Chondrocyte (in vitro differentiated cells): ENCODE measurements around the gene LCN2. TPM values are rescaled to one million over a fixed set of nuclear protein-coding genes. Genes with fewer than 3 reads are reported as not detected.
A peak's percentile ranks its signal among the peaks of the same experiment; 100 is the strongest.
"Not testable (repeated sequence)": the region's sequence is repeated elsewhere in the genome, so short reads cannot be mapped to it uniquely, and the experiment has no call there.

Source experiments
- DNase-seq: peaks from one replicate; pipeline ENCODE4 v3.0.0; 2021; ENCODE audit warnings: mixed read lengths, low spot score
- H3K27ac Mint-ChIP-seq: one replicate; pipeline ENCODE4 v1.8.0; 2021; ENCODE audit warnings: mild to moderate bottlenecking, moderate library complexity, mixed read lengths; ENCODE audit not compliant: unreplicated experiment
- H3K27me3 Mint-ChIP-seq: 2 replicates; pipeline ENCODE4 v1.8.0; 2021; ENCODE audit warnings: low read depth, mixed read lengths
- H3K36me3 Mint-ChIP-seq: 2 replicates; pipeline ENCODE4 v1.8.0; 2021; ENCODE audit warnings: low read depth, mixed read lengths
- H3K4me1 Mint-ChIP-seq: 2 replicates; pipeline ENCODE4 v1.8.0; 2021; ENCODE audit warnings: low read depth, mild to moderate bottlenecking, mixed read lengths
- H3K4me3 Mint-ChIP-seq: one replicate; pipeline ENCODE4 v1.8.0; 2021; ENCODE audit warnings: mild to moderate bottlenecking, moderate library complexity, mixed read lengths; ENCODE audit not compliant: unreplicated experiment
- H3K9me3 Mint-ChIP-seq: 2 replicates; pipeline ENCODE4 v1.8.0; 2021; ENCODE audit warnings: low read depth, mixed read lengths
- CTCF ChIP-seq: fragments of 200-600 bp; sonication (generic); IDR thresholded peaks from 2 replicates; pipeline ENCODE4 v1.5.0; 2021; ENCODE audit warnings: antibody characterized with exemption, mild to moderate bottlenecking, moderate library complexity
- total RNA-seq: library from RNA; stranded (reverse); gene quantifications from 3 replicates; pipeline ENCODE4 v1.2.1, GENCODE V29; 2021

Gene LCN2
- total RNA-seq, 1 donor from 2014 or later: not detected

- Mint-ChIP-seq H3K9me3 (no peaks in the 10 kb centered on the region), H3K36me3 (peaks cover 27% of the 10 kb centered on the region), H3K4me3 (no peak overlapping the region), H3K27ac (no peak overlapping the region), H3K4me1 (peaks cover 4% of the 10 kb centered on the region), H3K27me3 (no peaks in the 10 kb centered on the region)
- no peak for TF ChIP-seq CTCF
- peak; percentile 21 for DNase-seq
Measured at GRCh38 chr9:128109050-128109709, 40.1 kb upstream of the LCN2 start.

- not testable (repeated sequence) for H3K27ac Mint-ChIP-seq, H3K9me3 Mint-ChIP-seq, H3K4me3 Mint-ChIP-seq, H3K4me1 Mint-ChIP-seq, H3K27me3 Mint-ChIP-seq
- peak; percentile 38 for DNase-seq
- peaks cover 19% of the 10 kb centered on the region for H3K36me3 Mint-ChIP-seq
Measured at GRCh38 chr9:128111726-128112125, 37.5 kb upstream of the LCN2 start.

GRCh38 chr9:128113526-128114325 lies 35.5 kb upstream of the LCN2 start:
- no peak overlapping the region for H3K27ac Mint-ChIP-seq
- TF ChIP-seq CTCF: no peak
- no peak overlapping the region for H3K4me3 Mint-ChIP-seq
- H3K27me3 Mint-ChIP-seq: no peaks in the 10 kb centered on the region
- peaks cover 7% of the 10 kb centered on the region for H3K36me3 Mint-ChIP-seq
- peak; percentile 71 for DNase-seq
- peaks cover 11% of the 10 kb centered on the region for H3K4me1 Mint-ChIP-seq
- H3K9me3 Mint-ChIP-seq: no peaks in the 10 kb centered on the region

- TF ChIP-seq CTCF: no peak
- H3K9me3 Mint-ChIP-seq: no peaks in the 10 kb centered on the region
- peak; percentile 76 for DNase-seq
- H3K4me3 Mint-ChIP-seq: no peak overlapping the region
- H3K27ac Mint-ChIP-seq: no peak overlapping the region
- peaks cover 11% of the 10 kb centered on the region for H3K4me1 Mint-ChIP-seq
- H3K27me3 Mint-ChIP-seq: no peaks in the 10 kb centered on the region
- H3K36me3 Mint-ChIP-seq: peaks cover 6% of the 10 kb centered on the region
Measured at GRCh38 chr9:128114326-128115186, 34.7 kb upstream of the LCN2 start.

GRCh38 chr9:128115187-128116103 lies 33.8 kb upstream of the LCN2 start:
- Mint-ChIP-seq H3K4me3 (no peak overlapping the region), H3K27me3 (no peaks in the 10 kb centered on the region), H3K36me3 (peaks cover 4% of the 10 kb centered on the region), H3K4me1 (peaks cover 11% of the 10 kb centered on the region), H3K9me3 (no peaks in the 10 kb centered on the region), H3K27ac (no peak overlapping the region)
- no peak for TF ChIP-seq CTCF
- DNase-seq: peak; percentile 83
